ENCODE data around the gene IMP4. TPM values are rescaled to one million over a fixed set of nuclear protein-coding genes. Genes with fewer than 3 reads are reported as not detected.
"Not testable (repeated sequence)": the region's sequence is repeated elsewhere in the genome, so short reads cannot be mapped to it uniquely, and the experiment has no call there.

Gene IMP4
- polyA plus RNA-seq, 2 donors: 42.7 to 74.4 TPM

- 83 to 93% methylated on average over 3 of the region's 3 CpGs for WGBS, 2 donors
- H3K4me1 ChIP-seq (ENCODE audit: control insufficient read depth in 2 of 2, insufficient read depth in 2 of 2, low read length in 1 of 2): no peaks in the 10 kb centered on the region
- no peak overlapping the region for H3K4me3 ChIP-seq (ENCODE audit: low read depth in 1 of 2, low read length in 2 of 2)
- H3K27ac ChIP-seq (ENCODE audit: low read depth in 2 of 2, low read length in 1 of 2): no peak overlapping the region
- no peaks in the 10 kb centered on the region for H3K27me3 ChIP-seq (ENCODE audit: control insufficient read depth in 1 of 2, insufficient read depth in 2 of 2, low read length in 2 of 2)
- H3K36me3 ChIP-seq (ENCODE audit: control insufficient read depth in 2 of 2, insufficient read depth in 2 of 2, low read length in 1 of 2): no peaks in the 10 kb centered on the region
- H3K9me3 ChIP-seq (ENCODE audit: control insufficient read depth in 2 of 2, insufficient read depth in 1 of 2, low read depth in 1 of 2, low read length in 1 of 2): no peaks in the 10 kb centered on the region
Measured at GRCh38 chr2:130314377-130314776, 28.3 kb upstream of the IMP4 start.

DNA sequence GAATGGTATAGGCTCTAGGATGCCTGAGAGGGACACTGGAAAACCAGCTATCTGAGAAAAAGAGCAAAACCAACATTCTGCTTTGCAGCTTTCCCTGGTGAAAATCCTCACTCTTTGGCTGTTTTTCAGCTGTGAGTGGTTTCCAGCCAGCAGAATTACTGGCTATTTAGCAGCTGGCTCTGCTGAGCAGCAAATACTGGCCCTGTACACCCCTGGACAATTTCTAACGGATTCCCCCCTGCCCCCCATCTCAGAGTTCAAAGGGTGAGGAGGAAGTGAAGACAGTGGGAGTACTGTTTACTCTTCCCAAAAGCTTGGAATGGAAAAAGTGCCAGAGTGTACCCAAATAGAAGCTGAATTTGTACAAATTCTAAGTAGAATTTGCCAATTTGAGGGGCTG lies 26.1 kb upstream of the IMP4 start:
- 9 to 10% methylated on average over 1 of the region's 1 CpG for WGBS, 2 donors
- Histone ChIP-seq H3K36me3 (ENCODE audit: control insufficient read depth in 2 of 2, insufficient read depth in 2 of 2, low read length in 1 of 2) (no peaks in the 10 kb centered on the region), H3K4me1 (ENCODE audit: control insufficient read depth in 2 of 2, insufficient read depth in 2 of 2, low read length in 1 of 2) (no peaks in the 10 kb centered on the region), H3K27me3 (ENCODE audit: control insufficient read depth in 1 of 2, insufficient read depth in 2 of 2, low read length in 2 of 2) (no peaks in the 10 kb centered on the region), H3K4me3 (ENCODE audit: low read depth in 1 of 2, low read length in 2 of 2) (no peak overlapping the region), H3K27ac (ENCODE audit: low read depth in 2 of 2, low read length in 1 of 2) (no peak overlapping the region), H3K9me3 (ENCODE audit: control insufficient read depth in 2 of 2, insufficient read depth in 1 of 2, low read depth in 1 of 2, low read length in 1 of 2) (no peaks in the 10 kb centered on the region)

GRCh38 chr2:130318906-130319305 lies 23.8 kb upstream of the IMP4 start:
- H3K9me3 ChIP-seq (ENCODE audit: control insufficient read depth in 2 of 2, insufficient read depth in 1 of 2, low read depth in 1 of 2, low read length in 1 of 2): no peaks in the 10 kb centered on the region
- no peaks in the 10 kb centered on the region for H3K36me3 ChIP-seq (ENCODE audit: control insufficient read depth in 2 of 2, insufficient read depth in 2 of 2, low read length in 1 of 2)
- H3K4me1 ChIP-seq (ENCODE audit: control insufficient read depth in 2 of 2, insufficient read depth in 2 of 2, low read length in 1 of 2): no peaks in the 10 kb centered on the region
- H3K4me3 ChIP-seq (ENCODE audit: low read depth in 1 of 2, low read length in 2 of 2): no peak overlapping the region
- no peak overlapping the region for H3K27ac ChIP-seq (ENCODE audit: low read depth in 2 of 2, low read length in 1 of 2)
- WGBS, 2 donors: 85 to 89% methylated on average over 7 of the region's 7 CpGs
- H3K27me3 ChIP-seq (ENCODE audit: control insufficient read depth in 1 of 2, insufficient read depth in 2 of 2, low read length in 2 of 2): no peaks in the 10 kb centered on the region

GRCh38 chr2:130319536-130319935 lies 23.2 kb upstream of the IMP4 start:
- no peak overlapping the region for H3K4me3 ChIP-seq (ENCODE audit: low read depth in 1 of 2, low read length in 2 of 2)
- WGBS, 2 donors: 84 to 86% methylated on average over 3 of the region's 3 CpGs
- H3K27me3 ChIP-seq (ENCODE audit: control insufficient read depth in 1 of 2, insufficient read depth in 2 of 2, low read length in 2 of 2): no peaks in the 10 kb centered on the region
- H3K4me1 ChIP-seq (ENCODE audit: control insufficient read depth in 2 of 2, insufficient read depth in 2 of 2, low read length in 1 of 2): no peaks in the 10 kb centered on the region
- H3K27ac ChIP-seq (ENCODE audit: low read depth in 2 of 2, low read length in 1 of 2): no peak overlapping the region
- no peaks in the 10 kb centered on the region for H3K36me3 ChIP-seq (ENCODE audit: control insufficient read depth in 2 of 2, insufficient read depth in 2 of 2, low read length in 1 of 2)
- H3K9me3 ChIP-seq (ENCODE audit: control insufficient read depth in 2 of 2, insufficient read depth in 1 of 2, low read depth in 1 of 2, low read length in 1 of 2): no peaks in the 10 kb centered on the region

DNA sequence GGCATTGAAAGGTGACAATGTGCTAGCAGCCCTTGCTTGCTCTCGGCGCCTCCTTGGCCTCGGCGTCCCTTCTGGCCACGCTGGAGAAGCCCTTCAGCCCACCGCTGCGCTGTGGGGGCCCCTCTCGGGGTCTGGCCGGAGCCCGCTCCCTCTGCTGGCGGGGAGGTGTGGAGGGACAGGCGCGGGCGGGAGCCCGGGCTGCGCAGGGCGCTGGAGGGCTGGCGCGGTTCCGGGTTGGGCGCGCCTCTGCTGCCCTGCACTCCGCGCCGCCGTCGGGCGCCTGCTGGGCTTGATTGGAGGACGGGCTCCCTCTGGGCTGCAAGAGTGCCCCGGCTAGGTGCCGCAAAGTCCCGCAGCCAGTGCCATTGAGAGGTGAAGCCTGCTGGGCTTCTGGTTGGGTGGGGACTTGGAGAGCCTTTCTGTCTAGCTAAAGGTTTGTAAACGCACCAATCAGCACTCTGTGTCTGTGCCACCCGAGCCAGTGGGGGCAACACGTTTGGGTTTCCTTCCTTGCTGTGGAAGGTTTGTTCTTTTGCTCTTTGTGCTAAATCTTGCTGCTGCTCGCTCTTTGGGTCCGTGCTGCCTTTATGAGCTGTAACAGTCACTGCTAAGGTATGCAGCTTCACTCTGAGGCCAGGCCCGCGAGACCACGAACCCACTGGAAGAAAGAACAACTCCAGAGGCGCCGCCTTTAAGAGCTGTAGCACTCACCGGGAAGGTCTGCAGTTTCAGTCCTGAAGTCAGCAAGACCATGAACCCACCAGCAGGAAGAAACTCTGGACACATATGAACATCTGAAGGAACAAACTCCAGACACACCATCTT lies 14.8 kb upstream of the IMP4 start:
- Histone ChIP-seq H3K27ac (ENCODE audit: low read depth in 2 of 2, low read length in 1 of 2) (no peak overlapping the region), H3K4me3 (ENCODE audit: low read depth in 1 of 2, low read length in 2 of 2) (no peak overlapping the region), H3K27me3 (ENCODE audit: control insufficient read depth in 1 of 2, insufficient read depth in 2 of 2, low read length in 2 of 2) (peaks cover 0 to 4% of the 10 kb centered on the region in 2 donors), H3K36me3 (ENCODE audit: control insufficient read depth in 2 of 2, insufficient read depth in 2 of 2, low read length in 1 of 2) (no peaks in the 10 kb centered on the region), H3K9me3 (ENCODE audit: control insufficient read depth in 2 of 2, insufficient read depth in 1 of 2, low read depth in 1 of 2, low read length in 1 of 2) (no peaks in the 10 kb centered on the region), H3K4me1 (ENCODE audit: control insufficient read depth in 2 of 2, insufficient read depth in 2 of 2, low read length in 1 of 2) (peaks cover 2 to 7% of the 10 kb centered on the region in 2 donors)
- 73 to 74% methylated on average over 43 of the region's 43 CpGs for WGBS, 2 donors

GRCh38 chr2:130328710-130329109 lies 14.0 kb upstream of the IMP4 start:
- Histone ChIP-seq H3K27ac (ENCODE audit: low read depth in 2 of 2, low read length in 1 of 2) (no peak overlapping the region), H3K36me3 (ENCODE audit: control insufficient read depth in 2 of 2, insufficient read depth in 2 of 2, low read length in 1 of 2) (no peaks in the 10 kb centered on the region), H3K4me1 (ENCODE audit: control insufficient read depth in 2 of 2, insufficient read depth in 2 of 2, low read length in 1 of 2) (peaks cover 2 to 7% of the 10 kb centered on the region in 2 donors), H3K4me3 (ENCODE audit: low read depth in 1 of 2, low read length in 2 of 2) (no peak overlapping the region), H3K27me3 (ENCODE audit: control insufficient read depth in 1 of 2, insufficient read depth in 2 of 2, low read length in 2 of 2) (peaks cover 0 to 4% of the 10 kb centered on the region in 2 donors), H3K9me3 (ENCODE audit: control insufficient read depth in 2 of 2, insufficient read depth in 1 of 2, low read depth in 1 of 2, low read length in 1 of 2) (no peaks in the 10 kb centered on the region)
- WGBS, 2 donors: 17 to 27% methylated on average over 2 of the region's 2 CpGs

GRCh38 chr2:130332271-130333073 lies 10.2 kb upstream of the IMP4 start:
- Histone ChIP-seq H3K4me3 (ENCODE audit: low read depth in 1 of 2, low read length in 2 of 2) (no peak overlapping the region), H3K4me1 (ENCODE audit: control insufficient read depth in 2 of 2, insufficient read depth in 2 of 2, low read length in 1 of 2) (peaks cover 4 to 7% of the 10 kb centered on the region in 2 donors), H3K27ac (ENCODE audit: low read depth in 2 of 2, low read length in 1 of 2) (no peak overlapping the region), H3K36me3 (ENCODE audit: control insufficient read depth in 2 of 2, insufficient read depth in 2 of 2, low read length in 1 of 2) (no peaks in the 10 kb centered on the region), H3K27me3 (ENCODE audit: control insufficient read depth in 1 of 2, insufficient read depth in 2 of 2, low read length in 2 of 2) (peaks cover 0 to 4% of the 10 kb centered on the region in 2 donors), H3K9me3 (ENCODE audit: control insufficient read depth in 2 of 2, insufficient read depth in 1 of 2, low read depth in 1 of 2, low read length in 1 of 2) (no peaks in the 10 kb centered on the region)
- 19 to 22% methylated on average over 29 of the region's 29 CpGs for WGBS, 2 donors

GRCh38 chr2:130333253-130333652 lies 9.4 kb upstream of the IMP4 start:
- WGBS, 2 donors: 72 to 82% methylated on average over 8 of the region's 8 CpGs
- H3K9me3 ChIP-seq (ENCODE audit: control insufficient read depth in 2 of 2, insufficient read depth in 1 of 2, low read depth in 1 of 2, low read length in 1 of 2); H3K4me3 ChIP-seq (ENCODE audit: low read depth in 1 of 2, low read length in 2 of 2); H3K4me1 ChIP-seq (ENCODE audit: control insufficient read depth in 2 of 2, insufficient read depth in 2 of 2, low read length in 1 of 2); H3K36me3 ChIP-seq (ENCODE audit: control insufficient read depth in 2 of 2, insufficient read depth in 2 of 2, low read length in 1 of 2); H3K27ac ChIP-seq (ENCODE audit: low read depth in 2 of 2, low read length in 1 of 2); H3K27me3 ChIP-seq (ENCODE audit: control insufficient read depth in 1 of 2, insufficient read depth in 2 of 2, low read length in 2 of 2): not testable (repeated sequence)

DNA sequence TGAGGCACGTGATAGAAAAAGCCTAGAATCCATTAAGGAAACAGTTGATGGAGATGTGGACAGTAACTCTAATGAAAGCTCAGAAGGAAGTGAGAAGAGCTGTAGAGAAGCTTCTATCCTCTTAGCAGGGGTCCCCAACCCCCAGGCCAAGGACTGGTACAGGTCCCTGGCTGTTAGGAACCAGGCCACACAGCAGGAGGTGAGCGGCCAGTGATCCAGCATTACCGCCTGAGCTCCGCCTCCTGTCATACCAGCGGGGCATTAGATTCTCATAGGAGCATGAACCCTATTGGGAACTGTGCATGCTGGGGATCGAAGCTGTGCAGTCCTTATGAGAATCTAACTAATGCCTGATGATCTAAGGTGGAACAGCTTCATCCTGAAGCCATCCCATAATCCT lies 8.7 kb upstream of the IMP4 start:
- no peak overlapping the region for H3K27ac ChIP-seq (ENCODE audit: low read depth in 2 of 2, low read length in 1 of 2)
- peaks cover 3 to 4% of the 10 kb centered on the region in 2 donors for H3K4me1 ChIP-seq (ENCODE audit: control insufficient read depth in 2 of 2, insufficient read depth in 2 of 2, low read length in 1 of 2)
- no peak overlapping the region for H3K4me3 ChIP-seq (ENCODE audit: low read depth in 1 of 2, low read length in 2 of 2)
- 71 to 74% methylated on average over 6 of the region's 6 CpGs for WGBS, 2 donors
- peaks cover 0 to 4% of the 10 kb centered on the region in 2 donors for H3K27me3 ChIP-seq (ENCODE audit: control insufficient read depth in 1 of 2, insufficient read depth in 2 of 2, low read length in 2 of 2)
- peaks cover 0 to 6% of the 10 kb centered on the region in 2 donors for H3K36me3 ChIP-seq (ENCODE audit: control insufficient read depth in 2 of 2, insufficient read depth in 2 of 2, low read length in 1 of 2)
- no peaks in the 10 kb centered on the region for H3K9me3 ChIP-seq (ENCODE audit: control insufficient read depth in 2 of 2, insufficient read depth in 1 of 2, low read depth in 1 of 2, low read length in 1 of 2)
